Vagina (tissue), 2 donors: Measurements from ENCODE around the gene ANKRD24. TPM values are rescaled to one million over a fixed set of nuclear protein-coding genes. Genes with fewer than 3 reads are reported as not detected.

Source experiments
- DNase-seq, 2 donors: peaks; one replicate each; pipeline ENCODE4 v3.0.0-alpha.2; 2017; ENCODE audit errors: extremely low spot score in 2 of 2
- H3K27ac ChIP-seq: fragments of 200-600 bp; sonication (generic); one replicate; pipeline ENCODE4 v1.5.1; 2019
- H3K27me3 ChIP-seq: fragments of 200-600 bp; sonication (generic); one replicate; pipeline ENCODE4 v1.5.1; 2019
- H3K36me3 ChIP-seq, 2 donors: fragments of 200-600 bp; sonication (generic); one replicate each; pipeline ENCODE4 v1.5.1; 2017 to 2019
- H3K4me1 ChIP-seq: fragments of 200-600 bp; sonication (generic); one replicate; pipeline ENCODE4 v1.5.1; 2019
- H3K4me3 ChIP-seq, 2 donors: fragments of 200-600 bp; sonication (generic); 1 replicate in 1 of 2; 2 replicates in 1 of 2; pipeline ENCODE4 v1.5.1; 2016 to 2019
- H3K9me3 ChIP-seq: fragments of 200-600 bp; sonication (generic); one replicate; pipeline ENCODE4 v1.5.1; 2019
- POLR2A ChIP-seq, 2 donors: fragments of 450-650 bp; IDR thresholded peaks; one replicate each; pipeline ENCODE4 v1.6.1; 2017; ENCODE audit warnings: antibody characterized with exemption in 2 of 2, mild to moderate bottlenecking in 2 of 2, moderate library complexity in 2 of 2
- POLR2AphosphoS5 ChIP-seq, 2 donors: sonication (generic); formaldehyde crosslinking; IDR thresholded peaks; one replicate each; pipeline ENCODE4 v1.9.0; 2017; ENCODE audit warnings: antibody characterized with exemption in 2 of 2, mild to moderate bottlenecking in 2 of 2, low read depth in 1 of 2; ENCODE audit not compliant: insufficient read depth in 1 of 2
- intact Hi-C: fragments of 100-400 bp; cut with DNase I; formaldehyde crosslinking; loops from one replicate; pipeline ENCODE4 v1.15.1; 2023
- total RNA-seq: library from RNA; depleted of rRNA; stranded (reverse); fragments of >200 nt; gene quantifications from one replicate; pipeline ENCODE4 v1.2.3, GENCODE V29; 2016
- TF ChIP-seq, protein P1 (sequence below), 3 experiments: fragments of 450-650 bp in 2 of 3; fragments of 200-600 bp in 1 of 3; sonication (generic) in 1 of 3; IDR thresholded peaks; one replicate each; pipeline ENCODE4 v1.5.1; 2017 to 2019; ENCODE audit warnings: antibody characterized with exemption in 3 of 3, mild to moderate bottlenecking in 2 of 3, moderate library complexity in 2 of 3

ANKRD24 gene
- total RNA-seq, 1 donor from 2014 or later: 0.25 TPM

DNA sequence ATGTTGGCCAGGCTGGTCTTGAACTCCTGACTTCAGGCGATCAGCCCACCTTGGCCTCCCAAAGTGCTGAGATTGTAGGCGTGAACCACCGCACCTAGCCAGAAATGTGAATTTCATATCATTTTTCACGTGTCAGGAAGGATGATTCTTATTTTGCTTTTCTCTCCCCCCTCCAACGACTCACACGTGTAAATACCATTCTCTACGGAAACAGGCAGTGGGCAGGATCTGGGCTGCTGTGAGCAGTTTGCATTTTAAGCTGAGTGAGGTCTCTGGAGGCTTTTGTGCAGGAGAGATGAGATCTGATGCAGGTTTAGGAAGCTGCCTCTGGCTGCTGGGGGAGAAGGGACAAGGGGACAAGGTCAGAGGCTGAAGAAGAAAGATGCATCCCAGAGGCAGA, 11.9 kb downstream of the ANKRD24 start:
- peaks cover 3% of the 10 kb centered on the region for H3K27me3 ChIP-seq
- no peaks in the 10 kb centered on the region for H3K9me3 ChIP-seq
- H3K4me1 ChIP-seq: no peaks in the 10 kb centered on the region
- no peak overlapping the region for H3K27ac ChIP-seq
- TF ChIP-seq, protein P1, sequence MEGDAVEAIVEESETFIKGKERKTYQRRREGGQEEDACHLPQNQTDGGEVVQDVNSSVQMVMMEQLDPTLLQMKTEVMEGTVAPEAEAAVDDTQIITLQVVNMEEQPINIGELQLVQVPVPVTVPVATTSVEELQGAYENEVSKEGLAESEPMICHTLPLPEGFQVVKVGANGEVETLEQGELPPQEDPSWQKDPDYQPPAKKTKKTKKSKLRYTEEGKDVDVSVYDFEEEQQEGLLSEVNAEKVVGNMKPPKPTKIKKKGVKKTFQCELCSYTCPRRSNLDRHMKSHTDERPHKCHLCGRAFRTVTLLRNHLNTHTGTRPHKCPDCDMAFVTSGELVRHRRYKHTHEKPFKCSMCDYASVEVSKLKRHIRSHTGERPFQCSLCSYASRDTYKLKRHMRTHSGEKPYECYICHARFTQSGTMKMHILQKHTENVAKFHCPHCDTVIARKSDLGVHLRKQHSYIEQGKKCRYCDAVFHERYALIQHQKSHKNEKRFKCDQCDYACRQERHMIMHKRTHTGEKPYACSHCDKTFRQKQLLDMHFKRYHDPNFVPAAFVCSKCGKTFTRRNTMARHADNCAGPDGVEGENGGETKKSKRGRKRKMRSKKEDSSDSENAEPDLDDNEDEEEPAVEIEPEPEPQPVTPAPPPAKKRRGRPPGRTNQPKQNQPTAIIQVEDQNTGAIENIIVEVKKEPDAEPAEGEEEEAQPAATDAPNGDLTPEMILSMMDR (IDR thresholded peaks at IDR 0.05): no peak
- TF ChIP-seq POLR2A (IDR thresholded peaks at IDR 0.05): no peak
- no peak for TF ChIP-seq POLR2AphosphoS5 (IDR thresholded peaks at IDR 0.05; ENCODE audit: insufficient read depth in 1 of 2, low read depth in 1 of 2)
- no peaks in the 10 kb centered on the region for H3K36me3 ChIP-seq
- intact Hi-C loops: no loop called here
- no peak for DNase-seq
- no peak overlapping the region for H3K4me3 ChIP-seq

- no peaks in the 10 kb centered on the region for H3K36me3 ChIP-seq
- H3K4me3 ChIP-seq: no peak overlapping the region
- TF ChIP-seq POLR2A (IDR thresholded peaks at IDR 0.05) (no peak), POLR2AphosphoS5 (IDR thresholded peaks at IDR 0.05; ENCODE audit: insufficient read depth in 1 of 2, low read depth in 1 of 2) (no peak)
- TF ChIP-seq, protein P1 (IDR thresholded peaks at IDR 0.05): no peak
- H3K27ac ChIP-seq: no peak overlapping the region
- peaks cover 3% of the 10 kb centered on the region for H3K27me3 ChIP-seq
- intact Hi-C loops: no loop called here
- no peaks in the 10 kb centered on the region for H3K4me1 ChIP-seq
- DNase-seq: no peak
- H3K9me3 ChIP-seq: no peaks in the 10 kb centered on the region
Measured at GRCh38 chr19:4196009-4196408, 13.5 kb downstream of the ANKRD24 start.

DNA sequence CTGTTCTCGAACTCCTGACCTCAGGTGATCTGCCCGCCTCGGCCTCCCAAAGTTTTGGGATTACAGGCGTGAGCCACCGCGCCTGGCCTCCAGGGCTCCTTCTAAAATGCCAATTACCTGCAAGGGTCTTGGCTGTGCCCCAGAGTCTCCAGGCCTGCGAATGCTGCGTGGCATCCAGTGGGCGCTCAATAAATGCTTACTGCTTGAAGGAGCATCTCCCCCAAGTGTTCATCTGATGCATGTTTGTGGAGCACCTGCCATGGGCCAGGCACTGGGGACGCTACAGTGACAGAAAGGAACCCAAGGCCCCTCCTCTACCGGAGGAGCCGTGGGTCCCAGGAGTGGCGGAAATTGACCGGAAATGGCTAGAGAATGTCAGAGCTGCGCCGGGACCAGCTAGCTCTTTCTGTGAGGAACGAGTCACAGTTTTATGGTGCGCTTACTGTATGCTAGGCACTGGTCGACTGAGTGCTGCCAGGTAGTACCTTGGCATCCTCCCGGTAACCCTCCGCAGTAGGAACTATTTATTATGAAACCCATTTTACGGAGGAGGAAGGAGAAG, 14.2 kb downstream of the ANKRD24 start:
- intact Hi-C loops: no loop called here
- H3K4me1 ChIP-seq: no peaks in the 10 kb centered on the region
- no peak overlapping the region for H3K27ac ChIP-seq
- no peak overlapping the region for H3K4me3 ChIP-seq
- H3K27me3 ChIP-seq: peaks cover 3% of the 10 kb centered on the region
- no peaks in the 10 kb centered on the region for H3K9me3 ChIP-seq
- TF ChIP-seq POLR2AphosphoS5 (IDR thresholded peaks at IDR 0.05; ENCODE audit: insufficient read depth in 1 of 2, low read depth in 1 of 2) (no peak), POLR2A (IDR thresholded peaks at IDR 0.05) (no peak)
- TF ChIP-seq, protein P1 (IDR thresholded peaks at IDR 0.05): no peak
- H3K36me3 ChIP-seq: no peaks in the 10 kb centered on the region
- DNase-seq: no peak

DNA sequence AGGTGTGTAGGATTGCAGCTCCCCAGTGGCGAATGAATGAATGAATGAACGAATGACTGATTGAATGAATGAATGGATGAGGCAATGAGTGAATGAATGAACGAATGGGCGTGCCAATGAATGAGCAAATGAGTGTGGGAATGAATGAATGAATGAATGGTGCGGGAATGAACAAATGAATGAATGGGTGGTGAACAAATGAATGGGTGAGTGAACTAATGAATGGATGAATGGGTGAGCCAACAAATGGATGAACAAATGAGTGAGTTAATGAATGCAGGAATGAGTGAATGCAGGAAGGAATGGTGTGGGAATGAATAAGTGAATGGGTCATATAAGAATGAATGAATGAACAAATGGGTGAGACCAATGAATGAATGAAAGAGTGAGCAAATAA, 14.7 kb downstream of the ANKRD24 start:
- no peak overlapping the region for H3K4me3 ChIP-seq
- no peak for DNase-seq
- no peaks in the 10 kb centered on the region for H3K4me1 ChIP-seq
- H3K36me3 ChIP-seq: no peaks in the 10 kb centered on the region
- no peak overlapping the region for H3K27ac ChIP-seq
- TF ChIP-seq, protein P1 (IDR thresholded peaks at IDR 0.05): no peak
- TF ChIP-seq POLR2AphosphoS5 (IDR thresholded peaks at IDR 0.05; ENCODE audit: insufficient read depth in 1 of 2, low read depth in 1 of 2) (no peak), POLR2A (IDR thresholded peaks at IDR 0.05) (no peak)
- intact Hi-C loops: no loop called here
- H3K9me3 ChIP-seq: no peaks in the 10 kb centered on the region
- H3K27me3 ChIP-seq: peaks cover 3% of the 10 kb centered on the region

DNA sequence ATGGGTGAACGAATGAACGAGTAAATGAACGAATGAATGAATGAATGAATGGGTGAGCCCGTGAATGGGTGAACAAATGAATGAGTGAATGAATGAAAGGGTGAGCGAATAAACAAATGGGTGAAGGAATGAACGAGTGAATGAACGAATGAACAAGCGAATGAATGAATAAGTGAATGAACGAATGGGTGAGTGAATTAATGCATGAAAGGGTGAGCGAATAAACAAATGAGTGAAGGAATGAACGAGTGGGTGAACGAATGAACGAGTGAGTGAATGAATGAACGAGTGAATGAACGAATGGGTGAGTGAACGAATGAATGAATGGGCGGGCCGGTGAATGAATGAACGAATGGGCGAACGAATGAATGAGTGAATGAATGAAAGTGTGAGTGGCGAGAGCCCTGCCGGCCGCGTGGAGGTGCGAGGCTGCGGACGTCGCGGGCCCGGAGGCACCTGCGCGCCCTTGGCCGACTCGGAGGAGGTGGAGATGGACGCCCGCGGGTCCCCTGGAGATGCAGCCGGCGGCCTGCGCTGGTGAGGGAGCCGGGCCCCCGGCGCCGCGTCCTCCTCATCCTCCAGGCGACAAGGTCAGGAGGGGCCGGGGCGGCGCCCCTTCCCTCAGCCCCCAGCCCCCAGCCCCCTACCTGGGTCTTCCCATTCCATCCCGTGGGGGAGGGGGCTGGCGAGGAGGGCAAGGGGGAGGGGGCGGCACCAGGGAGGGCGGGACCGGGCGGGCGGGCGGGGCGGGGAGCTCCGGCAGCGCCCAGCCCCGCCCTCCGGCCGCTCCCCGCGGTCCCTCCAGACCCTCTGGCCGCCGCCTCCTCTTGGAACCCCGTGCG, 15.4 kb downstream of the ANKRD24 start:
- no peaks in the 10 kb centered on the region for H3K4me1 ChIP-seq
- DNase-seq: no peak
- intact Hi-C loops: no loop called here
- no peak overlapping the region for H3K27ac ChIP-seq
- TF ChIP-seq POLR2AphosphoS5 (IDR thresholded peaks at IDR 0.05; ENCODE audit: insufficient read depth in 1 of 2, low read depth in 1 of 2): no peak
- no peak for TF ChIP-seq POLR2A (IDR thresholded peaks at IDR 0.05)
- TF ChIP-seq, protein P1 (IDR thresholded peaks at IDR 0.05): no peak
- peaks cover 3% of the 10 kb centered on the region for H3K27me3 ChIP-seq
- no peaks in the 10 kb centered on the region for H3K36me3 ChIP-seq
- no peaks in the 10 kb centered on the region for H3K9me3 ChIP-seq
- no peak overlapping the region for H3K4me3 ChIP-seq
